Limb (tissue), 2 donors: Measurements from ENCODE around the gene ROBO3.

Experiments
- DNase-seq, 2 donors: peaks; one replicate each; pipeline ENCODE4 v3.0.0-alpha.2; 2016; ENCODE audit errors: extremely low spot score in 2 of 2

The ROBO3 gene

DNA sequence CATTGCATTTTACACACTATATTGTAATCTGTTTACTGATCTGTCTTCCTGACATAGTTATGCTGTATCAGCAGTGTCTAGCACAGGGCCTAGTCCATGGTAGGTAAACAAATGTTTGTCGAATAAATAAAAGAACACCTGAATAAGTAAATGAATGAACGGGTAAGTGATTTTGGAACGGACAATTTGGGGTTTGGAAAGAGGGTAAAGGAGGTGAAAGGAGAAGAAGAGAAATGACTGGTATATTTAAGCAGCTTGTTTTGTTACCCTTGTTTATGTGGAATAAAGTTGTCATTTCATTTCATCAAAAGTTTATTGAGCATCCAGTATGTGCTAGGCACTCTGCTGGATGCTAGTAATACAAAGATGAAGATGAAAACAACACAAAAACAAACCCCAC lies 53.7 kb downstream of the ROBO3 start, which contains the start of gene HEPN1:
Gene HEPN1 (plus strand): TSS at position 301 of the 400 bp plus-strand sequence.
- no peak for DNase-seq

DNA sequence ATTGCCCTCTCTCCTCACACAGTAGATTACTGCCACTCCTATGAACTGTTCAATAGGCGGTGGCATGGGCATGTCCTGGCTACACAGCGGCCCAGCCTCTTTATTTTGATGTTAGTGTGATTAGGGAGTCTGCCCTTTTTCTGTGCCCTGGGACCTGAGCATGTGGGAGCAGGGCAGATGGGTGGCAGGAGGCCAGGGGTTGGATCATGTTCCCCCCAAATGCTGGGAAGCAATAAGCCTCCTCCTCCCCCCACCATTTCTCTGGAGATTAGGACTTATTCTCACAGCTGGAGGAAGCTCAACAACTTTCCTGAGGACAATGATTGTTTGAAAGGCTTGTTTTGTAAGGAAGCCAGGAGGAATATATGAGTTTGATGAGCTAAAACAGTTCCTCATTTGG lies 54.7 kb downstream of the ROBO3 start:
- no peak for DNase-seq

DNA sequence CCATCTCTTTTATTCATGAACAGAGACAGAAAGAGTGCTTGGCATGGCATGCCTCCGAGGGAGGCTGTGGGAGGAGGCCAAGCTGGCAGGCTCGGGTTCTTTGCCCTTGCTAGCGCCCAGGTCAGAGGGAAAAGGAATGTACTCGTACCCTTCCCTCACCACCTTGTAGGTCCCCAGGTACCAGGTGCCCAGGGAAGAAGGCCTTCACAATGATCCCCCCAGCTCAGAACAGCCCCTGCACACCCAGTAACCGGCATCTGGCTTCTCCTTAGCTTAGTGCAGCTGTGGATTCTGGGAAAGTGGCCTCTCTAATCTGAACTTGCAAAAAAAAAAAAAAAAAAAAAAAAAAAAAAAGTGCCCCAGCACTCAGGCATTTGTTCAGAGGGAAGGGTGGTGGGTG lies 55.1 kb downstream of the ROBO3 start:
- no peak for DNase-seq

DNA sequence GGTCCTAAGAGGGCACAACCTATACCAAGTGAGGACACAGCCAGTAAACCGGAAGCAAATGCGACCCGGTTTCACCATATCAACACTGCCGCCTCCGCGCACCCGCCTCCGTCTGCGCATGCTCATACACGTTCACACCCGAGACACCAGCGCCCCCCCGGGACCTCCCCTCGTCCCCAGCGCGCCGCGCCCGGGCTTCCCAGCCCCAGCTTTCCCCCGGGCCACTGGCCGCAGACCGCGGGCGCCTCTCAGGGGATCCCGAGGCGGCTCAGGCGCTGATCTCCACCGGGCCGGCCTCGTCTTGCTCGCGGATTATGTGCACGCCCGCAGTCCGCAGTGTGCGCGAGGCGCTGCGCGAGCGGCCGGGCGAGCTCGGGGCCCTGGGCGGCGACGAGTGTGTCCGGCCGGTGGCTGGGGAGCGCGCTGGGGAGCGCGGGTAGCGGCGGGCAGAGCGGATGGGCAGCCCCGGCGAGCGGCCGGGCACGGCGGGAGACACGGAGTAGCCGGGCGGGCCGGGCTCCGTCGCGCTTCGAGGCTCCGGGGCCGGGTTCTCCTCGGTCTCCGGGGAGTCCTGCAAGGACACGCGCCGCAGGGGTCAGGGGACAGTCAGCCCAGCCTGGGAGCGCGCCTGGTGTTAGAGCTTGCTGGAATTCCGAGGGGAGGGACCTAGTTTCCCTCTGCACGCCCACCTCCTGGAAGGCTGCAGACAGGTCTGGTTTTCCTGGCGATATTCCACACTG lies 55.8 kb downstream of the ROBO3 start:
- peak; percentile 68 to 90 for DNase-seq

DNA sequence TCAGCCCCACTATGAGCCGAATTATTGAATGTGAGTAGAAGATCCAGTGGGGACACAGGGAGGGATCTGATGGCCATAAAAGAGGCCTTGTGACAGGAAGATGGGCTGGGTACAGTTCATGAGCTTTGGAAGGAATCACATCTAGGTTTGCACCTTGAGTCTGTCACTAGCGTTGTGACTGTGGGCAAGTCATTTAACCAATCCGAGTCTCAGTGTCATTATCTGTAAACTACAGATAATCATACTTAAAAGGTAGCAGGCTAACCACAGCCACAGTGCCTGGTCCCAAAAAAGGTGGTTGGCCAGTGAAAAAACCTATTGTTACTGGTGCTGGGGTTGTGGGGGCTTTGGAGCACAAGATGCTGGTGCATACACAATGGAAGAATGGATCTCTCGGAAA lies 57.6 kb downstream of the ROBO3 start:
- no peak for DNase-seq

DNA sequence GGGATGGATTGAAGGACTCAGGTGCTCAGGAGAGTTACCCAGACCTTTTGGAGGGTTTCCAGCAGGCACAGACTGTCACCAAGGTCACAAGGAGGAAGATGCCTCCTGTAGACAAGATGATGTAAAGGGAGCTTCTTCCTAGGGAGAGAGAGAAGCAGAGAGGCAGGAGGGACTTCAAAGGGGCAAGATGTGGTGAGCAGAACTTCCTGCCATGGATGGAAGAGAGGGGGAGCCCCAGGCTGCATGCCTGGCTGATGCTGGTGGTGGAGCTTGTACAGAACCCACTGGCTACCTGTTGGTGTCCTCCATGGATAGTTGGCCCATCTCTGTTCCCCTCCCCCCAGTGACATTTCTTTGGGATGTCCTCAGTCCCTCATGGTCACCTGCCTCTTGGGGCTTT lies 58.1 kb downstream of the ROBO3 start:
- DNase-seq: no peak

DNA sequence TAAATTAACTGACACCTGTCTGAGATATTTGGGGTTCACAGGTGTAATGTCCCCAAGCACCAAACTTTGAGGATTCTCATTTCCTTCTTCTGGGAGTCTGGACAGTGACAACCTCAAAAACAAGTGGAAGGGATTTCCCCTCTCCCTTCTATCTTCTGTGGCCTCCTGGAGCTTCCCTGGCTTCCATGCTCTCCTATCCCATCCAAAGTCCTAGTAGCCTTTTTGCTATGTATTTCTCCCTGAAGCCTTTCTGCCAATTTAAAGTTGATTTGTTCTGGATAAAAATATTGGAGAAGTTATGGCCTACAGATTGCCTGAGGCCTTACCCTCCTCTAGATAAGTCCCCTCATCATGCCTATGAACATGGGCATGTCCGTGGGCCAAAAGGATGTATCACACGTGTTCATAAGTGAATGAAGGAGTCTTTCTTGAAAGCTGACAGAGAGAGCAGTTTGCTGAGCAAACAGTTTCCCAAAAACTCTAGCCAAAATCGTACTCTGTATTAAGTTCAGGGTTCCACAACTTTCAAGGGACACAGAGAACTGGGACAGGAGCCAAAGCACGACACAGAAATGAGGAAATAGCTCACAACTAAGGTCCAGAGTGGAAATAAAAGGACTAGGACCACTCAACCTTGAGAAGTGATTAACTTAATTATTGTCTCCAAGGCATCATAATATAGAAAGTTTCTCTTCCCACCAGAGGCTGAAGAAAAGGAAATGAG lies 63.9 kb downstream of the ROBO3 start:
- no peak for DNase-seq

DNA sequence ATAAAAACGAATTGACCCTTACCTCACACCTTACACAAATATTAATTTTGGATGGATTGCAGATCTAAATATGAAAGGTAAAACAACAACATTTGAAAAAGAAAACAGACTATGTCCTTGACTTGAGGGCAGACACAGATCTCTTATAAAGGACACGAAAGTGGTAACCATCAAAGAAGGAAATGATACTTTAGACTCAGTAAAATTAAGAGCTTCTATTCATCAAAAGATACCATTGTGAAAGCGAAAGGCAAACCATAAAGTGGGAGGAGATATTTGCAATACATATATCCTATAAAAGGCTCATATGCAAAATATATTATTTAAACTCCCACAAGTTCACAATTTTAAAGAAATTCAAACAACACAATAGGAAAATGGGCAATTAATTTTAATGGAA lies 65.6 kb downstream of the ROBO3 start:
- no peak for DNase-seq
